HG02970 (cell line): ENCODE data around the gene FLT3.
A peak's percentile ranks its signal among the peaks of the same experiment; 100 is the strongest.
"Not testable (repeated sequence)": the region's sequence is repeated elsewhere in the genome, so short reads cannot be mapped to it uniquely, and the experiment has no call there.

Source experiments
- ATAC-seq: cut with Tn5 transposase; IDR thresholded peaks from one replicate; pipeline ENCODE4 v1.9.1; 2021; ENCODE audit warnings: mild to moderate bottlenecking, moderate library complexity, moderate number of reproducible peaks; ENCODE audit not compliant: unreplicated experiment, low FRiP score

Gene FLT3

DNA sequence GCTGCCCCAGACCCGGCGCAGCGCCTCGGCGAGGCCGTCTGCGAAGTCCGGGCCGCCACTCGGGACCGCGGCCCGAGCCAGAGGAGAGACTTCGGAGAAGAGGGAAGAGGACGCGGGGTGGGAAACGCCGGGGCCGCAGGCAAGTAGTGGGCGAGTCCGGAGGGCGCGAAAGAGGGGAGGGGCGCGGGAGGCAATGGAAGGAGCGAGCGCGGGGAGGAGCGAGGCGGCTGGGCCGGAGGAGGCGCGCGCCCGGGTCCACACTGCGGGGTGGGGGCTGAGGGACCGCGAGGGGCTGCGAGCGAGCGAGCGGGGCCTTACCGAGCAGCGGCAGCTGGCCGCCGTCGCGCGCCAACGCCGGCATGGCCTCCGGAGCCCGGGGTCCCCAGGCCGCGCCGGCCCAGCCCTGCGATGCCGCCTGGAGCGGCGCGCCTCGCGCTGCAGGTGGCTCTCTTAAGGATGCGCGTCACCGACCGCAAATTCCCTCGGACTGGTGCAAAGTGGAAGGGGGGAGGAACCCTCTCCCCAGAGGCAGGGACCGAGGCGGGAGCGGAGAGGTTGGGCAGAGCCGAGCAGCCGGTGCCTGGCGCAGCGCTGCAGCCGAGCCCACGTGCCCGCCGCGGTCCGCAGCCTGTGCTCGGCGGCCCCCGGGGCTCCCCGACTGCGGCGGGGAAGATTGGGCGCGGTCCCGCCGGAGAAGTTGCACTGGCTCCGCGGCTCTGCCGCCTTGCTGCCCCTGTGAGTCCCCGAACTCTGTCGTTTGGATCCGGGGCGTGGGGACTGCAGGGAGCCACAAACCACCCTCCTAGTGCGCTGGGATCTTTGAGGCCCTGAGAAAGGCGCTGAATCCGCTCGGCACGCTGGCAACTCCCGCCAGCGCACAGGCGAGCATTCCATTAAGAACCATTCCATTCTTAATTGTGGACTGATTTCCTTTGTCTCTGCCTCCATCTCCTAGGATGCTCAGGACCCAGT lies at the start of gene FLT3:
TSS of gene FLT3 (minus strand) at position 427 of the 972 bp plus-strand sequence. CDS start at position 361, 66 bp downstream.
- ATAC-seq, result no peak

DNA sequence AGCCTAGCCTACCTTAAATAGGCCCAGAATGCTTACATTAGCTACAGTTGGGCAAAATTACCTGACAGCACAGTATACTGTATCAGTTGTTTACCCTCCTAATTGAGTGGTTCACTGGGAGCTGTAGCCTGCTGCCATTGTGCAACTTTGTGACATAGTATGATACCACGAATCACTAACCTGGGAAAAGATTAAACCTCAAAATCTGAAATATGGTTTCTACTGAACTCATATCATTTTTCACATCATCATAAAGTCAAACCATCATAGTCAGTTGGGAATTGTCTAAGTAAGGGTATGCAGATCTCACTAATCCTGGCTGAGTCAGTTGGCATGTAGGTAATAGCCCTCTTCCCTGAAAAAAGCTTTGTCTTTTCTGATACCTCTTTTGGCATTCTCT lies 47.1 kb upstream of the FLT3 start:
- no peak for ATAC-seq

GRCh38 chr13:28145049-28145448 lies 44.7 kb upstream of the FLT3 start:
- no peak for ATAC-seq

- ATAC-seq, result not testable (repeated sequence)
Observed at GRCh38 chr13:28141542-28141941, 41.2 kb upstream of the FLT3 start.

DNA sequence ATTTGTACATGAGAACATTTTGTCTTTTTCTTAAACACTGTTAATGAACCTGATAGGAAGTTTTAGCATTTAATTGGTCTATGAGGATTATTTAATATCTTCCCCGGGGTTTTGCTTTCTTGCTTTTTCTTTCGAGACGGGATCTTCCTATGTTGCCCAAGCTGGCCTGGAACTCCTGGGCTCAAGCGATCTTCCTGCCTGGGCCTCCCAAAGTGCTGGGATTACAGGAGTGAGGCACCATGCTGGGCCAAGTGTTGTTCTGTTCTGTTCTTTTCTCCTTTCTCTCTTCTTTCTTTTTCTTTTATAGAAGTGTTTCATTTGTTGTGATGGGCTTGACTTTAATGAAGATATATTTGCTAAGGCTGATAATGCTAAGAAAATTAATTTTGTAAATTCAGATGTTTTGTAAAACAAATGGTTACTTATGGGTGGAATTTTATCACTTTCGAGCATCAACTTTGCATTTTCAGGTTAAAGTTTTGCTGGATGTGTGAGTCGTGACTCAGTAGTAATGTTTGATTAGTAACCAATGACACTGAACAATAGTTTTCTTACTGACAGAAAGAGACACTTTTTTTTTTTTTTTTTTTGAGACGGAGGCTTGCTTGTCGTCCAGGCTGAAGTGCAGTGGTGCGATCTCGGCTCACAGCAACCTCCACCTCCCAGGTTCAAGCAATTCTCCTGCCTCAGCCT lies 40.2 kb upstream of the FLT3 start:
- no peak for ATAC-seq

- ATAC-seq, result peak; percentile 33
Observed at GRCh38 chr13:28138756-28139470, 38.5 kb upstream of the FLT3 start.

DNA sequence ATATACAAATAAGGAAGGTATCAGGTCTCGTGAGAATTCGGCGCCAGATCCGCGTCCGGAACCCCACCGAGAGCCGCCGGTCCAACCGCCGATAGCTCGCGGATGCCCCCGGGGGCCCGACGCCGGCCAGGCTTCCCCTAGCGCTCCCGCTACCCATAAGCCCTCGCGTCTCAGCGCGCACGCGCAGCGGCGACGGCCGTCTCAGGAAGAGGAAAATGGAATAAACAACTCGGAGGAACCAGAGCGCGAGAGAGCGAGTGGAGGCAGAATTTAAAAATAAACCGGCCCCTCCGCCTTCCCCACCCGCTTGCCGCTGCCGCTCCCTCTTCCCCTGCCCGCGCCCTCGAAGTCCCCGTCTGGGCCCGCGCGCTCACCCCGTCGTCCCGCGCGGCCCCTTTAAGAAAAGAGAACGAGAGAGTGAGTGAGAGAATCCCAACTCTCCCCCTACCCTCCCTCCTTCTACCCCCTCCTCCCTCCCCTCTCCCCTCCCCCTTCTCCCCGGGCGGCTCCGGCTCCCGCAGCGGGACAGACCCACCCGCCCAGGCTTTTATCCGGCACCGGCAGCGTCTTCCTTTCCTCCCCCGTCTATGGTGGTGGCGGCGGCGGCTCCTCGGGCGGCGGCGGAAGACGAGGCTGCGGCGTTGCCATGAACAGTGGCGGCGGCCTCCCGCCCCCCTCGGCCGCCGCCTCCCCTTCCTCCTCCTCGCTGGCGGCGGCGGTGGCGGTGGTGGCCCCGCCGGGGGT lies 37.8 kb upstream of the FLT3 start, which contains the start of gene PAN3:
TSS of gene PAN3 (plus strand) at position 534 of the 744 bp plus-strand sequence. CDS start at position 647, 113 bp downstream.
- peak; percentile 59 for ATAC-seq

DNA sequence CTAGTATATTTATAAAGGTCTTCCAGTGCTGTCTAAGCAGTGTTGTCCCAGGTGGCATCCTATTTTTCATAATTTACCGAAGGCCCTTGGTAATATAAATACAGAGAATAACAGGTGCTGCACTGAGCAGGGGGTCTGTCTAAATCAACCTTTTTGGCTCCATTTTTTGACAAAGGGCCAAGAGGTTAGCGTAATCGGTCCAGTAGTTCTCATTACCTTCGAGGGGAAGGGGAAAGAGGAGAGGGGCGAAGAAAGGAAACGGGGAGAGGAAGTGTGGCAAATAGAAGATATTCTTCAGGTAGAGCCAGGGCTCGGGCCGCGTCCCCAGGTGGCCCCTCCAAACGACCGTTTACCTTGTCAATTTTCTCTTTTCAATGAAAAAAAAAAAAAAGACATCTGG lies 37.2 kb upstream of the FLT3 start:
- ATAC-seq, result peak; percentile 23

DNA sequence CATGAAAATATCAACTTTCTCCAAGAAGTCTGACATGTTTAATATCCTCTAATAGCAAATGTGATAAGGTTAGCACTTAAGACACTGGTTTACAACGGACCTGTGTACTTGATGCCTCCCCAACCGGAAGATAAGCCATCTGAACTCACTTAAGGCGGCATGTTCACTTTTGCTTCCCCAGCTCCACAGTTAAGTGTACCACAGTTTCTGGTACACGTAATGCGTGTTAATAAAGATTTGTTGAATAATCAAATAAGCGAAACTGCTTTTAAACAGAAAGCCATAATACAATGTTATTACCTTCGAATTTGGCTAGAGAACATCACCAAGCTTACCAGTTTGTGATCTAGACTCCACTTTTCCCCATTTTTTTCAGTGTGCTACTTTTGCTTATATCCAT lies 36.5 kb upstream of the FLT3 start:
- no peak for ATAC-seq

- ATAC-seq, result no peak
Observed at GRCh38 chr13:28131646-28132045, 31.3 kb upstream of the FLT3 start.

DNA sequence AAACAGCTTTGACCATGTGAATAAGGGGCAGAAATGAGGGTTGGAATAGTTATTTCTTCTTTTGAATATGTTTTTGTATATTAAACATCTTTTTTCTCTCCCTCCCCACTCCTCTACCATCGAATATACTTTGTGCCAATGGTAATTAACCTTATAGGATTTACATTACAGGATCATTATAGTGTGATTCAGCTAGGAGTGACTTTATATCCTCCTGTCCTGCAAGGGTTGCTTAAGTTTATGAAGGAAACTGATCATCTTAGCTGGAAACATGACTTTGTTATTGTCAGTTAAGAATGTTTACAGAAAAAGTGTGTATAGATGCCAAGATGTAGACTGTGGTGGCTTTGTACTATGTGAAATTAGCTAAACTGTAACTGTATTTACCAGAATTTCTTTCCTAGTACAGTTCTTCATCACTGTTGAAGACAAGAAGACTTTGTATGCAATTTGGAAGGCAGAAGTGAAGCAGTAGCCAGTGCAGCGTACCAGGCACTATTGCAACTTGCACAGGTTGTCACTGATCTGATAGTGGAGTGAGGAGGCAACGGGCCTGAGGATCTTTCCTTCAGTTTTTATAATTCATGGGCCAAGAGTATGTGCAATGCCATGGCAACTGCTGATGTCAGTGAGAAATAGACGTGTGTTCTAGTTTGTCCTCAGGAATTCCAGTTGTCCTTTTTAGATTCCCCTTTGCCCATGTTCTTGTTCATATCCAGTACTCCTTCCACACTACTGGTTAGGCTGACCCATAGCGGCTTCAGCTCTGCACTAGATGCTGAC lies 29.7 kb upstream of the FLT3 start:
- no peak for ATAC-seq

DNA sequence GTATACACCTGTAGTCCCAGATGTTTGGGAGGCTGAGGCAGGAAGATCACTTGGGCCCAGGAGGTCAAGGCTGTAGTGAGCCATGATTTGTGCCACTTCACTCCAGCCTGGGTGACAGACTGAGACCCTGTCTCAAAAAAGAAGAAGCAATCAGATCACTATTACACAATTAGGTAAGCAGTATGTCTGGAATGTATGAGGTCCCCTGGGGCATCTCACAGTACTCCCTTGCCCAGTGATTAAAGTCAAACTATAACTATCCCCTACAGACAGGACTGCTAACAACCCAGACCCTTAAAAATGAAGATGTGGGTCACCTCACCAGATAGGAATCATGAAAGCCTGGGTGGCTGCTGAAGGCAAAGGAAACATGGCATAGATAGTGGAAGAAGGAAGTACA lies 28.6 kb upstream of the FLT3 start:
- no peak for ATAC-seq

DNA sequence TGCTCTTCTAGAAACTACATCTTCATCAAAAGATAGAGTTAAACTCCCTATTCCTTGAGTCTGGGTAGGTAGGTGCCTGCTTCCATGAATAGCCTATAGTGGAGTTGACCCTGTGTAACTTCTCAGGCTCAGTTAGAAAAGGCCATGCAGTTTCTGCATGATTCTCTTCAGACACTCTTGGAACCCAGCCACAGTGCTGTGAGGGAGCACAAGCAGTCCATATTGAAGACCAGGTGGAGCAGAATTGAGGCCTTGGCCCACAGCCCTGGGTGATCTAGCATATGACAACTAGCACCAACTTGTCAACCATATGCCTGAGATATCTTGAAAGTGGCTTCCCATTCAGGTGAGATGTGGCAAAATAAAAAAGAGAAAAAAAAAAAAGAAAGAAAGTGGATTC lies 27.7 kb upstream of the FLT3 start:
- no peak for ATAC-seq

DNA sequence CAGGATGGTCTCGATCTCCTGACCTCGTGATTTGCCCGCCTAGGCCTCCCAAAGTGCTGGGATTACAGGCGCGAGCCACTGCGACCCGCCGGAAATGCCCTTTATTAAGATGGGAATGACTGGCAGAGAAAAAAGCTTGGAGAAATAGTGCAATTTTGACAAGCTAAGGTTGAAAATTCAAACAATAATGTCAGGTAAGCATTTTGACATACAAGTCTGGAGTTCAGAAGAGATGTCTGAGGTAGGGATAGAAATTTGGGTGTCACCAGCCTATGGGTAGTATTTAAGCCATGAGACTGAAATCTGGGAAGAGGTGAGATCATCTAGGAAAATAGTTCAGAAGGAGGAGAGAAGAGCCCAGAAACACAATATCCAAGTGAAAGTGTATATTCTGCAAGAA lies 20.8 kb upstream of the FLT3 start:
- no peak for ATAC-seq

GRCh38 chr13:28120317-28120716 lies 19.9 kb upstream of the FLT3 start:
- no peak for ATAC-seq

DNA sequence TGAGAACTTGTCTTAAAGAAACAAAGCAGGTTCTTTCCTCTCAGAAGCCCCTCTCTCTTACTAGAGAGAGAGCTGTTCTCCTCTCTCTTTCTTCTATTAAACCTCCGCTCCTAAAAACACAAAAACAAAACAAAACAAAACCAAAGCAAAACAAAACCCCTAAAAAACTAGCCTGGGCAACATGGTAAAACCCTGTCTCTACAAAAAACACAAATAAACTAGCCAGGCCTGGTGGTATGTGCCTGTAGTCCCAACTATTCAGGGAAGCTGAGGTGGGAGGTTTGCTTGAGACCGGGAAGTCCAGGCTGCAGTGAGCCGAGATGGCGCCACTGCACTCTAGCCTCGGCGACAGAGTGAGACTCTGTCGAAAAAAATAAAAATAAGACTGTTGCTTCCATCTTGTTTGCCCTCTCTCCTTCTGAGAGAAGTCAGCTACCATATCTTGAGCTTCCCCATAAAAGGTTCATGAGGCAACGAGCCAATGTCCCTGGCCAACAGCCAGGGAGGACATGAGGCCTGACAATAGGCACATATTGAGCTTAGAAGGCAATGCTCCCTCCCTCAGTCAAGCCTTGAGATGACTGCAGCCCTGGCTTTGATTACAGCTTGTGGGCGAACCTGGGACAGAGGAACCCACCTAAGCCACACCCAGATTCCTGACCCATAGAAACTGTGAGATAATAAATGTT lies 17.5 kb upstream of the FLT3 start:
- no peak for ATAC-seq

- no peak for ATAC-seq
Observed at GRCh38 chr13:28116736-28117135, 16.4 kb upstream of the FLT3 start.

GRCh38 chr13:28110414-28110813 lies 10.0 kb upstream of the FLT3 start:
- no peak for ATAC-seq

DNA sequence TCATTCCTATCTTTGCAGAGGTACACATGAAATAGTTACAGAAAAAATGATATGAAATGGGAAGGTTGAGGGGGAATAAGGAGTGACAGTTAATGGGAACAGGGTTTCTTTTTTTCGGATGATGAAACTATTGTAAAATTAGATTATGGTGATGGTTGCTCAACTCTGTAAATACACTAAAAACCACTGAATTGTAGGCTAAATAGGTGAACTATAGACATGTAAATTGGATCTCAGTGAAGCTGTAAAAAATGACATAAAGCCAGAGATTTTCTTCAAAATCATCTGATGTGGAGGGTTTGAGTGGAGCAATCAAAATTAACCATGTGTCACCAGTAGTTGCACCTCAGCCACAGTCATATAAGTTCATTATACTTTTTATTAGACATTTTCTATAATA lies 6.6 kb upstream of the FLT3 start:
- ATAC-seq, result no peak
